Fibroblast of mammary gland (primary cell): ENCODE results near the gene PRELID1.
"Not testable (repeated sequence)": the region's sequence is repeated elsewhere in the genome, so short reads cannot be mapped to it uniquely, and the experiment has no call there.

ENCODE experiments used
- DNase-seq: peaks from one replicate; pipeline ENCODE4 v3.0.0-alpha.2; 2010; ENCODE audit warnings: low read depth
- H3K4me3 ChIP-seq: 2 replicates; pipeline ENCODE4 v1.5.1; 2011; ENCODE audit warnings: low read depth, mild to moderate bottlenecking, low read length, moderate library complexity; ENCODE audit not compliant: control insufficient read depth
- TF ChIP-seq, protein P1 (sequence below): conservative IDR thresholded peaks from 2 replicates; pipeline ENCODE4 v1.5.1; 2011; ENCODE audit warnings: low read depth, low read length, inconsistent platforms; ENCODE audit not compliant: control insufficient read depth, insufficient read depth

The PRELID1 gene, protein sequence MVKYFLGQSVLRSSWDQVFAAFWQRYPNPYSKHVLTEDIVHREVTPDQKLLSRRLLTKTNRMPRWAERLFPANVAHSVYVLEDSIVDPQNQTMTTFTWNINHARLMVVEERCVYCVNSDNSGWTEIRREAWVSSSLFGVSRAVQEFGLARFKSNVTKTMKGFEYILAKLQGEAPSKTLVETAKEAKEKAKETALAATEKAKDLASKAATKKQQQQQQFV

DNA sequence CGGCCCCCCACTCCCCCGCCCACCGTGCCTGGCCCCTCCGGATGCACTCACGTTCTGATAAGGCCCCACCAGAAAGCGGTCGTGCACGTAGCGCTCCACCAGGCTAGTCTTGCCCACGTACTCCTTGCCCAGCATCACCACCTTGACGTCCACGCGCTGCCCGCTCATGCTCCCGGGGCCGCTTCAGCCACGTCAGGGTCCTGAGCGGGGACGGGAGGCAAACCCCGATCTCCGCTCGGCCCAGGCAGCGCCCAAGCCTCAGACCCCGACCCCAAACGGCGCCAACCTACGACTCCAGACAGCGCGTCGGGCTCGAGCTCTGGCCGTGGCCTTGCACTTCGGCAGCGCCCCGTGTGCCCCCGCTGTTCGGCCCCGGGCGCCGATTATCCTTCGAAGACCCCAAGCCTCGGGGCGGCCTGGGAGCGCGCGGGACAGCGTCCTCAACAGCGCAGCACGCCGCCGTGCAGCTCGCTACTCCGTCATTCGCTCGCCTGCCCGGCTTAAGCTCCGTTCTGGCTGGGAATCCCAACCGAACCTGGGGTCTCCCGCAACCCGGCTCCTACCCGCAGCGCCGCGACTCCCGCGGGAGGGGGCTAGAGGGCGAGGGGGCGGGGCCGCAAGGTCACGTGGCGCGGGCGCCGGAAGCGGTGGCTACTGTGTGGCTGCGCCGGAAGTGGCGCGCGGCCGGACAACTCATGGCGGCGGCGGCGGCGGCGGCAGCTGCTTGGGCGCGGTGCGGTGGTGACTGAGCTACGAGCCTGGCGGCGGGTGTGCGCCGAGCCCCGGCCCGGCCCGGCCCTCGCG lies at the start of gene PRELID1, which contains the start of gene RAB24:
Gene PRELID1, plus strand, starts transcription at position 679 of the 804 bp plus-strand sequence. CDS start 187 bp downstream, outside the sequence.
Gene RAB24, minus strand, starts transcription at position 599 of the 804 bp plus-strand sequence. Its CDS starts 431 bp downstream, at position 168.
- TF ChIP-seq, protein P1, sequence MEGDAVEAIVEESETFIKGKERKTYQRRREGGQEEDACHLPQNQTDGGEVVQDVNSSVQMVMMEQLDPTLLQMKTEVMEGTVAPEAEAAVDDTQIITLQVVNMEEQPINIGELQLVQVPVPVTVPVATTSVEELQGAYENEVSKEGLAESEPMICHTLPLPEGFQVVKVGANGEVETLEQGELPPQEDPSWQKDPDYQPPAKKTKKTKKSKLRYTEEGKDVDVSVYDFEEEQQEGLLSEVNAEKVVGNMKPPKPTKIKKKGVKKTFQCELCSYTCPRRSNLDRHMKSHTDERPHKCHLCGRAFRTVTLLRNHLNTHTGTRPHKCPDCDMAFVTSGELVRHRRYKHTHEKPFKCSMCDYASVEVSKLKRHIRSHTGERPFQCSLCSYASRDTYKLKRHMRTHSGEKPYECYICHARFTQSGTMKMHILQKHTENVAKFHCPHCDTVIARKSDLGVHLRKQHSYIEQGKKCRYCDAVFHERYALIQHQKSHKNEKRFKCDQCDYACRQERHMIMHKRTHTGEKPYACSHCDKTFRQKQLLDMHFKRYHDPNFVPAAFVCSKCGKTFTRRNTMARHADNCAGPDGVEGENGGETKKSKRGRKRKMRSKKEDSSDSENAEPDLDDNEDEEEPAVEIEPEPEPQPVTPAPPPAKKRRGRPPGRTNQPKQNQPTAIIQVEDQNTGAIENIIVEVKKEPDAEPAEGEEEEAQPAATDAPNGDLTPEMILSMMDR, result no peak
- DNase-seq, result peak; percentile 69

DNA sequence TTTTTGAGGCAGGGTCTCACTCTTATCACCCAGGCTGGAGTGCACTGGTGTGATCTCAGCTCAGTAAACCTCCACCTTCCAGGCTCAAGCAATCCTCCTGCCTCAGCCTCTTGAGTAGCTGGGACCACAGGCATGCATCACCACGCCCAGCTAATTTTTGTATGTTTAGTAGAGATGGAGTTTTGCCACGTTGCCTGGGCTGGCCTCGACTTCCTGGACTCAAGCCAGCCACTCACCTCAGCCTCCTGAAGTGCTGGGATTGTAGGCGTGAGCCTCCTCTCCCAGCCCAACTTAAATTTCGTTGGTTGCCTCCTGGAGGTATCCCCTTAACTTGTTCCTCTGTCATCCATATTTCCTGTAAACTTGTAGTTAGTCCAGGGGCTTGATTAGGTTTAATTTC lies 47.3 kb upstream of the PRELID1 start:
- TF ChIP-seq, protein P1, result no peak
- peak; percentile 14 for DNase-seq

More for the DNA sequence above, at the start of gene PRELID1, which contains the start of gene RAB24:
- peak within 1 kb of the TSS; percentile 98 for H3K4me3 ChIP-seq

DNA sequence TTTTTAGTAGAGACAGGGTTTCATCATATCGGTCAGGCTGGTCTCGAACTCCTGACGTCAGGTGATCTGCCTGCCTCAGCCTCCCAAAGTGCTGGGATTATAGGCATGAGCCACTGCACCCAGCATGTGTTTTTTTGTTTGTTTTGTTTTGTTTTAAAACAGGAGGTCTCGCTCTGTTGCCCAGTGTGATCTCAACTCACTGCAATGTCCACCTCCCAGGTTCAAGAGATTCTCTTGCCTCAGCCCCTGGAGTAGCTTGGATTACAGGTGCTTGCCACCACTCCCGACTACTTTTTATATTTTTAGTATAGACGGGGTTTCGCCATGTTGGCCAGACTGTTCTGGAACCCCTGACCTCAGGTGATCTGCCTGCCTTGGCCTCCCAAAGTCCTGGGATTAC lies 44.9 kb upstream of the PRELID1 start:
- not testable (repeated sequence) for H3K4me3 ChIP-seq, DNase-seq

More for the DNA sequence above, 47.3 kb upstream of the PRELID1 start:
- no peak overlapping the region for H3K4me3 ChIP-seq

DNA sequence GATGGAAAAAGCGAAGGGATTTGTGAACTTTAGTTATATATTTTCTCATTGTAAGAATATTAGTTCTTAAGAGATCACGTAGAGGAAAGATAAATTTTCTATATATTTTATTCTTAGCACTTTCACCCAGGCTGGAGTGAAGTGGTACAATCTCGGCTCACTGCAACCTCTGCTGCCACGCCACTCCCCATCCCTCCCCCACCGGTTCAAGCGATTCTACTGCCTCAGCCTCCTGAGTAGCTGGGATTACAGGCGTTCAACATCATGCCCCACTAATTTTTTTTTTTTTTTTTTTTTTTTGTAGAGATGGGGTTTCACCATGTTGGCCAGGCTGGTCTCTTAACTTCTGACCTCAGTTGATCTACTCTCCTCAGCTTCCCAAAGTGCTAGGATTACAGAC lies 42.6 kb upstream of the PRELID1 start:
- no peak for DNase-seq
- H3K4me3 ChIP-seq, result no peak overlapping the region
- TF ChIP-seq, protein P1, result no peak

DNA sequence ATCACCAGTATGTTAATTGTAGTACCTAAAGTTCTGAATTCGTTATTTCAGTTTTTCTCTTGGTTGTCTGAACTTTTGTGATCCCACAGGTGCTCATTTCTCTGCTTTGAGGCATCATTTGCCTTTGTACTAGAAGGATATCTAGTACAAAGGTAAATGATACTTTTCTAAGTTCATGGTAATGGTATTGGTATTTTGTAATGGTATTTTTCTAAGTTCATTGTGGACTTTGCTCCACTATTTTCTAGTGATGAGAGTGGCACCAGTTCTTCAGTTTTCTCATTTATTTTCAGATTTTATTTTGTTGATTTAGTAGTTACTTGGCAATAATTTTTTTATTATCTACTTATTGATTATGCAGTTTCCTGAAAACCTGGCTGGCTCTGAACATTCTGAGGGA lies 42.1 kb upstream of the PRELID1 start:
- H3K4me3 ChIP-seq, result no peak overlapping the region
- no peak for DNase-seq
- TF ChIP-seq, protein P1, result no peak

DNA sequence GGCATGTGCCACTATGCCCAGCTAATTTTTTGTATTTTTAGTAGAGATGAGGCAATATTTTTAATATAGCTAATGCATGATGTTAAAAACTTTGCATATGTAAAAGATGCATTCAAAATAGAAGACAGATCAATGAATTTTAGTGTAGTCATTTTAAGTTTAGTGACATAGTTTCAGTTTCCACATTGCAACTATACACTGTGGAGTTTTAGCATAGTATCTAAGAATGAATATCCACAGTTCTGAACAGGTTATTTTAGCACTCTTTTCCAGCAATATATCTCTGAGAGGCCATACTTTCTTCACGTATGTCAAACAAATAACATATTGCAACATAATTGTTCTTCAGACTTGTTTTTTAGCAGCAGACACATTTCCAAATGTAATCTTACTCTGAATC lies 39.4 kb upstream of the PRELID1 start:
- DNase-seq, result no peak
- no peak overlapping the region for H3K4me3 ChIP-seq
- TF ChIP-seq, protein P1, result no peak

DNA sequence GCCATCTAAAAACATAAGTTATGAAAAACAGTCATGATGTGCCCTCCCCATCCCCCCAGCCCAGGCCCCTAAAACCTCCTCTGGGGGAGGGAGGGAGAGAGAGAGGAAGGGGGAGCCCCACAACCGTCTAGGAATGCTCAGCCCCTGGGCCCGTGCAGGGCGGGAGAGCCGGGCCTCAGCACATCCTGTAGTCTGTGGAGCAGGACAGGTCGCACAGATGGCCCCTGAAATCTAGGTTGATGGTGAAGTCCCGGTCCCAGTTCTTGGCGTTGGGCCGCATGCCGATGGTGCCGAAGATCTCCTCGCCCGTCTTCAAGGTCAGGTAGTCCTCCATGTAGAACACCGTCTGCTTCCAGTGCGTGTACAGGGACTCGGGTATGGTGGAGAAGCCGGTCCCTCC lies 38.2 kb upstream of the PRELID1 start:
- no peak overlapping the region for H3K4me3 ChIP-seq
- no peak for DNase-seq
- TF ChIP-seq, protein P1, result no peak
